Vagina (tissue), 2 donors: ENCODE results near the gene FCN2.

Source experiments
- CTCF ChIP-seq, 3 experiments: fragments of 450-650 bp in 2 of 3; fragments of 200-600 bp in 1 of 3; sonication (generic) in 1 of 3; IDR thresholded peaks; one replicate each; pipeline ENCODE4 v1.5.1; 2017 to 2019; ENCODE audit warnings: antibody characterized with exemption in 3 of 3, mild to moderate bottlenecking in 2 of 3, moderate library complexity in 2 of 3
- POLR2A ChIP-seq, 2 donors: fragments of 450-650 bp; IDR thresholded peaks; one replicate each; pipeline ENCODE4 v1.6.1; 2017; ENCODE audit warnings: antibody characterized with exemption in 2 of 2, mild to moderate bottlenecking in 2 of 2, moderate library complexity in 2 of 2
- POLR2AphosphoS5 ChIP-seq, 2 donors: sonication (generic); formaldehyde crosslinking; IDR thresholded peaks; one replicate each; pipeline ENCODE4 v1.9.0; 2017; ENCODE audit warnings: antibody characterized with exemption in 2 of 2, mild to moderate bottlenecking in 2 of 2, low read depth in 1 of 2; ENCODE audit not compliant: insufficient read depth in 1 of 2

- TF ChIP-seq CTCF (IDR thresholded peaks at IDR 0.05), result no peak
- no peak for TF ChIP-seq POLR2A (IDR thresholded peaks at IDR 0.05)
- TF ChIP-seq POLR2AphosphoS5 (IDR thresholded peaks at IDR 0.05; ENCODE audit: insufficient read depth in 1 of 2, low read depth in 1 of 2), result no peak
Measured at GRCh38 chr9:134933076-134933659, 52.6 kb downstream of the FCN2 start.
